Raji (cell line): Measurements from ENCODE around the gene FNDC3B.

ENCODE experiments used
- POLR2A ChIP-seq: IDR thresholded peaks from 2 replicates; pipeline ENCODE4 v1.6.1; 2011; ENCODE audit warnings: low read depth, low read length, control low read depth; ENCODE audit not compliant: insufficient read depth

Gene FNDC3B

GRCh38 chr3:172127141-172127540 is 87.8 kb downstream of the FNDC3B start:
- no peak for TF ChIP-seq POLR2A

GRCh38 chr3:172127929-172128580 is 88.7 kb downstream of the FNDC3B start:
- TF ChIP-seq POLR2A, result no peak

DNA sequence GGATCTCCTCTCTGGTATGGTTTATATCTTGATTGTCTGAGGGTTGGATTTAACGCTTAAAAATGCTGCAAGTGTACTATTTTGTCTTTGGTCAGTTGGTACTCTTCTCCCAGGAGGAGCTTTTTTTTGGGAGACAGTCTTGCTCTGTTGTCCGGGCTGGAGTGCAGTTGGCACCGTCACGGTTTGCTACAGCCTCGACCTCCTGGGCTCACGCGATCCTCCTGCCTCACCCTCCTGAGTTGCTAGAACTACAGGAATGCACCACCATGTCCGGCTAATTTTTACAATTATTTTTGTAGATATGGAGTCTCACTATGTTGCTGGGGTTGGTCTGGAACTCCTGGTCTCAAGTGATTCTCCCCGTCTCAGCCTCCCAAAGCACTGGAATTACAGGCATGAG is 89.5 kb downstream of the FNDC3B start:
- TF ChIP-seq POLR2A, result no peak

DNA sequence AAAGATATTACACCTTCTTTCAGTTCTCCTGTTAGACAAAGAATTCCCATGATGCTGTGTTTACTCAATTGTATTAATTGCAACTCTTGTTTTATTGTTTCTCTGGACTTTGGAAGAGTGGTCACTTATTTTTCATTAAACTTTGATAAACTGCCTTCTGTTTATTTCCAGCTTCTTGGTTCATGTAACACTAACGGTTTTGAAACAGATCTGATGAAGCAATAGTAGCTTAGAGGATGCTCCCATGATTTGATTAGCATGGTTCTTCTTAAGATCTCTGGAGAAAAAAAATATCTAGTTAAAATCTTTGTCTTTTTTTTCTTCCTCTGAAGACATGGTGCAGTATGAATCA is 90.1 kb downstream of the FNDC3B start:
- no peak for TF ChIP-seq POLR2A

- TF ChIP-seq POLR2A, result no peak
Observed at GRCh38 chr3:172129850-172130716, 90.7 kb downstream of the FNDC3B start.

DNA sequence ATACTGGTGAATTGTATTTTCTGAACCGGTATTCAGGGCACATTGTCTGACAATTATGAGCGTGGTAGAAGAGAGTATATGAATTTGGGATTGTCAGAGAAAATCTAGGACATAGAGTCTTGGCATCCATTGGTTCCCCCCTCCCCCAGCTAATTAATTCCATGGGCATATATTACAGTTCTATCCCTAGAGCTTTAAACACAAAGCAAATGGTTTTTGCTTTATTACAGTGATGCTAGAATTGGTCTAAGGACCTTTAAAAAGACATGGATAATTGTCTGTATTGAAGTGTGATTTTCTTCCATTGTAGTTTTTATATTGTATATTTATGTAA is 91.3 kb downstream of the FNDC3B start:
- TF ChIP-seq POLR2A, result no peak

- TF ChIP-seq POLR2A, result no peak
Observed at GRCh38 chr3:172131746-172132145, 92.4 kb downstream of the FNDC3B start.

- no peak for TF ChIP-seq POLR2A
Observed at GRCh38 chr3:172132159-172132586, 92.8 kb downstream of the FNDC3B start.

DNA sequence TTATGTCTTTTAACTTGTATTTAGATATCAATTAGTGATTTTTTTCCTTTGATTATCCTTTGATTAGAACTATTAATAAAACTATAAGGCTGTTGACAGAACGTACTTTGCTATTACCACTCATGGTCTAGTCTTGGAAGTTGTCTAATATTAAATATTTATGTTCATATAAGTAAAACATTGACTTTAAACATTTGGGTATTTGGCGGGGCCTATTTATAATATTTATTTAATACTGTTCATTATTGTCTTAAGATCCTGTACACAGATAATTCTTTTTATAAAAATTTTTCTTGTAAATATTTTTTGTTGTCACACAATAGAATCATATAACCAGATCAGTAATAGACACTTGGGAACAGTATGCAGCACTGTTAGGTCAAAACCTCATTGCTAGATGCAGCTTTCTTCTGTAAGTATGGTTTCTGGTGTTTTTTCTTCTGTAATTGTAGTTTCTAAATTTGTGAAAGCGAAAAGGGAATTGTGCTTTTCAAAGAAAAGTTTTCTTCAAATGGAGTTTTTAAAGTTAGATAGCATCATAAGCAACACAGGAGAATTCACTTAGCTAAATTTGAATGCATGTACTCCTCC is 93.4 kb downstream of the FNDC3B start:
- no peak for TF ChIP-seq POLR2A

DNA sequence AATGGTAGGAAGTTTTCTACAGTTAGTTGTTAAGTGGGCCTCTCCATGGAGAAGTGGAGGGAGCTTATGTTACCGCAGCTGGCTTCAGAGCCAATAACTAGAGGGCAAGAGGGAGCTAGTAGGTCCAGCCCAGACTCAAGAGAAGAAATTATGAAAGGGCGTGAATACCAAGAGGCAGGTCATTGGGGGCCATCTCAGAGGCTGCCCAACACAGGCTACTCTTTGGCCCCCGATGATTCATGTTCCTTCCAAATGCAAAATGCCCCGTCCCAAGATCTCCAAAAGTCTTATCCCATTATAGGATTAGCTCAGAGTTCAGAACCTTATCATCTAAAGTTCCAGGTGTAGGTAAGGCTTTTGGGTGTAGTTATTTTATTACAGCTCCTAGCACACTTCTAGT is 94.5 kb downstream of the FNDC3B start:
- no peak for TF ChIP-seq POLR2A

GRCh38 chr3:172134352-172134751 is 95.0 kb downstream of the FNDC3B start:
- TF ChIP-seq POLR2A, result no peak

DNA sequence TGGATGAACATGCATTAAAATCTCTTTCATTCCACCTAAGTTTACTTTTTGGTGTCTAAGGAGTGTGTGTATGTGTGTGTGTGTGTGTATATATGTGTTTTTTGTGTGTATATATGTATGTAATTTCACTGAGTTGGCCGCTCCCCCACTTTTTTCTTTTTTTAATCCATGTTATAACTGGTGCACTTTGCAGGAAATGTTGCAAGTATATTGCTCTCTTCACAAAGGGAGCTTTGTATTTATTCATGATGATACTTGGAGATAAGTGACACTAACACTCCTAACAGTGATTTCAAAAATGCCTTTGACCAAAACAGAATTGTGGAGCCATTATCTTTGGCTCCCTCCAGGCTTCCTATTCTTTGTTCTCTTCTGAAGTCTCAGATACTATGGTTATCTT is 95.8 kb downstream of the FNDC3B start:
- no peak for TF ChIP-seq POLR2A

DNA sequence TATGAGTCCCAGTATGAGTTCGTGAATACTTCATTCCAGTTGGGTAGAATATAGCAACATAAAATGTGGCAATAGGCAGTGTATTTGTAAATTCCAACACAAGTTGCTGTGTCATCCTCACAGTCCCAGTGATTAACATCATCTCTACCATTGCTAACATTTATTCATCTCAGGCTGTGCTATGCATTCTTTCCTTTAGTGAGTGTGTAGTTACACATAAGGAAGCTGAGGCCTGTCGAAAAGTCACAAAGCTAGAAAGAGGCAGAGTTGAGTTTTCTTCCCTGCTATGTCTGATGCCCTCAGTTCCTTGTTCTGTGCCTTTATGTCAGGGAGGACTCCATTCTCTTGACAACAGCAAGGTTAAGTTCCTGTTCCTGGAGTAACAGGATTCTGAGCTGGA is 96.4 kb downstream of the FNDC3B start:
- TF ChIP-seq POLR2A, result no peak

DNA sequence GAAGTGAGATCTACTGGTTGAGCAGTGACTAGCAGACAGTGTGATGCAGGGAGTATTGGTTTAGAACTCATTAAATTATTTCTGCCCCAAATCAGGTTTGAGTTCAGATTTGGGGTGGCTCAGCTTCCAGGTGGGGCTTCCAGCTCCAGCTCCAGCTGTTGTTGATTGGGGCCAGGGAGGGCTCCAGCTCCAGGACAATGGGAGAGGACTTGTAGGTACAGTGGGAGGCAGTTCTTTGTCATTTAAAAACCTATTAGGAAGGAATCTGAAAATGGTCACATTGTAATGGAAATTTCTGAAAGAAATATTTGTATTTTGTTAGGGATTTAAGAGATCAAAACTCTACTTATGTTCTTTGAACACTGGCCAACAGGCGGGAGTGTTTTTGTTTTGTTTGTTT is 97.0 kb downstream of the FNDC3B start:
- no peak for TF ChIP-seq POLR2A

GRCh38 chr3:172137287-172138192 is 98.2 kb downstream of the FNDC3B start:
- TF ChIP-seq POLR2A, result no peak
